ENCODE measurements around the gene LZTS3.

DNA sequence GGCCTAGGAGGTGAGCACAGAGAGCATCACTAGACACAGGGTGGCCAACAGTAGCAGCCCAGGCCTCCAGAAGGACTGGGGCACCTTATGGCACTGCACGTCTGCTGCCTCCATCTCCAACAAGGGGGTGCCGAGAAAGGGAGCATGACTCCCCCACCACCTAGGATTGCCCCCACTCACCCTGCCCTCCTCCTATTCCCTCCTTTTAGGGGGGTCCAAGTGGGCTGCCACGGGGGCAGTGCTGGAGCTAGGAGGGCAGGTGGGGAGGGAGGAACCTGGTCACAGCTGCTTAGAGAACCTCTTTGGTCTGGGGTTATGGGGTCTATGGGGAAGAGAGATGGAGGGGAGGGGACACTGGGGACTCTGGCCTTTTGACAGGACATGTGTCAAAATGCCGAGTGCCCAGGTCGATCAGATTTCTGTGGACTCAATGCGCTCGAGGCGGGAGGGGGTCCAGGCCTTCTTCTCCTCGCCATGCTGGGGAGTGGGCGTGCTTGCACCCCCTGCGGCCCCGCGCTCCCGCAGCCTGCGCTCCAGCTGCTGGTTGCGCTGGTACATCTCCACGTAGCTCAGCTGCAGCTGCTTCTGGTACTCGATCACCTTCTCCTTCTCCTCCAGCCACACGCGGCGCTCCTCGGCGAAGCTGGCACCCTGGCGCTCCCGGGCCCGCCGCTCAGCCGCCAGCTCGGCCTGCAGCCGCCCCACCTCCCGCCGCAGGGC, 9.1 kb downstream of the LZTS3 start:
- TF ChIP-seq, protein P1, sequence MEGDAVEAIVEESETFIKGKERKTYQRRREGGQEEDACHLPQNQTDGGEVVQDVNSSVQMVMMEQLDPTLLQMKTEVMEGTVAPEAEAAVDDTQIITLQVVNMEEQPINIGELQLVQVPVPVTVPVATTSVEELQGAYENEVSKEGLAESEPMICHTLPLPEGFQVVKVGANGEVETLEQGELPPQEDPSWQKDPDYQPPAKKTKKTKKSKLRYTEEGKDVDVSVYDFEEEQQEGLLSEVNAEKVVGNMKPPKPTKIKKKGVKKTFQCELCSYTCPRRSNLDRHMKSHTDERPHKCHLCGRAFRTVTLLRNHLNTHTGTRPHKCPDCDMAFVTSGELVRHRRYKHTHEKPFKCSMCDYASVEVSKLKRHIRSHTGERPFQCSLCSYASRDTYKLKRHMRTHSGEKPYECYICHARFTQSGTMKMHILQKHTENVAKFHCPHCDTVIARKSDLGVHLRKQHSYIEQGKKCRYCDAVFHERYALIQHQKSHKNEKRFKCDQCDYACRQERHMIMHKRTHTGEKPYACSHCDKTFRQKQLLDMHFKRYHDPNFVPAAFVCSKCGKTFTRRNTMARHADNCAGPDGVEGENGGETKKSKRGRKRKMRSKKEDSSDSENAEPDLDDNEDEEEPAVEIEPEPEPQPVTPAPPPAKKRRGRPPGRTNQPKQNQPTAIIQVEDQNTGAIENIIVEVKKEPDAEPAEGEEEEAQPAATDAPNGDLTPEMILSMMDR (IDR thresholded peaks at IDR 0.05; ENCODE audit: insufficient read depth, low read length, poor library complexity, severe bottlenecking) = no peak
- TF ChIP-seq EZH2phosphoT487 (conservative IDR thresholded peaks at IDR 0.05; ENCODE audit: low read length) = no peak

All from SU-DHL-6 (cell line).